Parathyroid adenoma (tissue), 2 donors: ENCODE results near the gene LRRFIP2.

Experiments
- H2AFZ ChIP-seq: fragments of 300-600 bp; sonication (generic); one replicate; pipeline ENCODE4 v1.7.0; 2017; ENCODE audit warnings: antibody characterized with exemption, mild to moderate bottlenecking
- H3K27ac ChIP-seq: fragments of 300-600 bp; sonication (generic); one replicate; pipeline ENCODE4 v1.7.0; 2017
- H3K27me3 ChIP-seq: fragments of 300-600 bp; sonication (generic); one replicate; pipeline ENCODE4 v1.7.0; 2017; ENCODE audit warnings: low read length; ENCODE audit not compliant: control insufficient read depth, insufficient read depth
- H3K36me3 ChIP-seq: fragments of 300-600 bp; sonication (generic); one replicate; pipeline ENCODE4 v1.7.0; 2017; ENCODE audit warnings: low read length; ENCODE audit not compliant: control insufficient read depth, insufficient read depth
- H3K4me1 ChIP-seq: fragments of 300-600 bp; sonication (generic); one replicate; pipeline ENCODE4 v1.7.0; 2017; ENCODE audit warnings: control low read depth
- H3K4me2 ChIP-seq: fragments of 300-600 bp; sonication (generic); one replicate; pipeline ENCODE4 v1.7.0; 2017; ENCODE audit warnings: low read length
- H3K4me3 ChIP-seq: fragments of 300-600 bp; sonication (generic); one replicate; pipeline ENCODE4 v1.7.0; 2017; ENCODE audit warnings: low read depth, low read length
- H3K79me2 ChIP-seq: fragments of 300-600 bp; sonication (generic); one replicate; pipeline ENCODE4 v1.7.0; 2017; ENCODE audit warnings: control low read depth
- H3K9ac ChIP-seq: fragments of 300-600 bp; sonication (generic); one replicate; pipeline ENCODE4 v1.7.0; 2017; ENCODE audit warnings: mild to moderate bottlenecking
- H3K9me3 ChIP-seq: fragments of 300-600 bp; sonication (generic); one replicate; pipeline ENCODE4 v1.7.0; 2017; ENCODE audit warnings: low read length; ENCODE audit not compliant: control insufficient read depth
- TF ChIP-seq, protein P1 (sequence below): fragments of 300-600 bp; sonication (generic); IDR thresholded peaks from one replicate; pipeline ENCODE4 v1.7.0; 2017; ENCODE audit warnings: antibody characterized with exemption, mild to moderate bottlenecking
- donor health status: primary hyperparathyroidism.

LRRFIP2 gene

DNA sequence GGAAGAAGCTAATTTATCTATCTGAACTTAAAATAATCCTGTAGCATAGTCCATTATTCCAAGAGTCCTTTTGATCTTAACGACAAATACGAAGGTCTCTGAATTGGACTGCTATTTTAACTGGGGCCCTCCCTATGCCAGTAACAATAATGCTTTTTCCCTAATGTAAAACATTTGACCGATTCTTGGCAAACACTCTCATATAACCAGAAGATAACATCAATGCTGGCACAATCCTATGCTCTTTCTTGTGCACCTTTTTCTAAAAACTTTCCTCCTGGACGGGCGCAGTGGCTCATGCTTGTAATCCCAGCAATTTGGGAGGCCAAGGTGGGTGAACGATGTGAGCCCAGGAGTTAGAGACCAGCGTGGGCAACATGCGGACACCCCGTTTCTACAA, 3.9 kb downstream of the LRRFIP2 start:
- Histone ChIP-seq H3K4me1 (peaks cover 25% of the 10 kb centered on the region), H3K9ac (no peak overlapping the region), H3K4me2 (no peak overlapping the region), H3K79me2 (peaks cover 44% of the 10 kb centered on the region), H3K4me3 (no peak overlapping the region), H3K27ac (no peak overlapping the region), H2AFZ (no peak overlapping the region), H3K9me3 (no peaks in the 10 kb centered on the region), H3K36me3 (no peaks in the 10 kb centered on the region), H3K27me3 (no peaks in the 10 kb centered on the region)
- TF ChIP-seq, protein P1, sequence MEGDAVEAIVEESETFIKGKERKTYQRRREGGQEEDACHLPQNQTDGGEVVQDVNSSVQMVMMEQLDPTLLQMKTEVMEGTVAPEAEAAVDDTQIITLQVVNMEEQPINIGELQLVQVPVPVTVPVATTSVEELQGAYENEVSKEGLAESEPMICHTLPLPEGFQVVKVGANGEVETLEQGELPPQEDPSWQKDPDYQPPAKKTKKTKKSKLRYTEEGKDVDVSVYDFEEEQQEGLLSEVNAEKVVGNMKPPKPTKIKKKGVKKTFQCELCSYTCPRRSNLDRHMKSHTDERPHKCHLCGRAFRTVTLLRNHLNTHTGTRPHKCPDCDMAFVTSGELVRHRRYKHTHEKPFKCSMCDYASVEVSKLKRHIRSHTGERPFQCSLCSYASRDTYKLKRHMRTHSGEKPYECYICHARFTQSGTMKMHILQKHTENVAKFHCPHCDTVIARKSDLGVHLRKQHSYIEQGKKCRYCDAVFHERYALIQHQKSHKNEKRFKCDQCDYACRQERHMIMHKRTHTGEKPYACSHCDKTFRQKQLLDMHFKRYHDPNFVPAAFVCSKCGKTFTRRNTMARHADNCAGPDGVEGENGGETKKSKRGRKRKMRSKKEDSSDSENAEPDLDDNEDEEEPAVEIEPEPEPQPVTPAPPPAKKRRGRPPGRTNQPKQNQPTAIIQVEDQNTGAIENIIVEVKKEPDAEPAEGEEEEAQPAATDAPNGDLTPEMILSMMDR: no peak

DNA sequence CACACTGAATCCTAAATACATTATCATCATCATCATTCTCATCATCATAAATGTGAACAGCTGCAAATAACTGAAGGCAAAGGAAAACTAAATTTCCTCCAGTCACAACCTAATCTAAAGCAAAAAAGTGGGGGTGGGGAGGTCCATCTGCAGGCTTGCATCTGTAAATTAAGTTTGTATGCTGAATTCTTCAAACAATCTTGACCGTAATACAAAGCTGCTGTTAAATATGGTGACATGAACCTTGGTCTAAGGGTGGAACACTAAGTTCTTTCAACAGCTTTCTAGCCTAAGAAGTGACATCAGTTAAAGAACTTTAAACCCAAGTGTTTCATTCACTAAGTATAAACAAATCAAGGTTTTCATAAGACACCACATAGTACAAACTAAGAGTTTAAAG, 4.3 kb downstream of the LRRFIP2 start:
- peaks cover 44% of the 10 kb centered on the region for H3K79me2 ChIP-seq
- H3K9me3 ChIP-seq: no peaks in the 10 kb centered on the region
- TF ChIP-seq, protein P1: no peak
- no peaks in the 10 kb centered on the region for H3K27me3 ChIP-seq
- H3K4me3 ChIP-seq: no peak overlapping the region
- H3K27ac ChIP-seq: no peak overlapping the region
- no peak overlapping the region for H3K4me2 ChIP-seq
- H2AFZ ChIP-seq: no peak overlapping the region
- peaks cover 24% of the 10 kb centered on the region for H3K4me1 ChIP-seq
- no peaks in the 10 kb centered on the region for H3K36me3 ChIP-seq
- no peak overlapping the region for H3K9ac ChIP-seq

DNA sequence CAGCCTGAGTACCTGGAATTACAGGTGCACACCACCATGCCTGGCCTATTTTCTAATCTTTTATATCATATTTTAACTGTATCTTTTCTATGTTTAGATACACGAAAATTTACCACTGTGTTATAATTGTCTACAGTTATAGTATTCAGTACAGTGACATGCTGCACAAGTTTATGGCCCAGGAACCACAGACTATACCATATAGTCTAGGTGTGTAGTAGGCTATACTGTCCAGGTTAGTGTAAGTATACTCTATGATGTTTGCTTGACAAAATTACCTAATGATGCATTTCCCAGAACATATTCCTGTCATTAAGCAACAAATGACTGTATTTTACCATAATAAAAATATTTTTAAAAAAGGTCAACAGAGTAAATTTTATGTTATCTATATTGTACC, 5.5 kb downstream of the LRRFIP2 start:
- no peak overlapping the region for H3K9ac ChIP-seq
- no peaks in the 10 kb centered on the region for H3K9me3 ChIP-seq
- no peaks in the 10 kb centered on the region for H3K36me3 ChIP-seq
- TF ChIP-seq, protein P1: no peak
- no peak overlapping the region for H2AFZ ChIP-seq
- no peak overlapping the region for H3K27ac ChIP-seq
- H3K4me3 ChIP-seq: no peak overlapping the region
- no peak overlapping the region for H3K4me2 ChIP-seq
- H3K79me2 ChIP-seq: peaks cover 46% of the 10 kb centered on the region
- peaks cover 23% of the 10 kb centered on the region for H3K4me1 ChIP-seq
- no peaks in the 10 kb centered on the region for H3K27me3 ChIP-seq

DNA sequence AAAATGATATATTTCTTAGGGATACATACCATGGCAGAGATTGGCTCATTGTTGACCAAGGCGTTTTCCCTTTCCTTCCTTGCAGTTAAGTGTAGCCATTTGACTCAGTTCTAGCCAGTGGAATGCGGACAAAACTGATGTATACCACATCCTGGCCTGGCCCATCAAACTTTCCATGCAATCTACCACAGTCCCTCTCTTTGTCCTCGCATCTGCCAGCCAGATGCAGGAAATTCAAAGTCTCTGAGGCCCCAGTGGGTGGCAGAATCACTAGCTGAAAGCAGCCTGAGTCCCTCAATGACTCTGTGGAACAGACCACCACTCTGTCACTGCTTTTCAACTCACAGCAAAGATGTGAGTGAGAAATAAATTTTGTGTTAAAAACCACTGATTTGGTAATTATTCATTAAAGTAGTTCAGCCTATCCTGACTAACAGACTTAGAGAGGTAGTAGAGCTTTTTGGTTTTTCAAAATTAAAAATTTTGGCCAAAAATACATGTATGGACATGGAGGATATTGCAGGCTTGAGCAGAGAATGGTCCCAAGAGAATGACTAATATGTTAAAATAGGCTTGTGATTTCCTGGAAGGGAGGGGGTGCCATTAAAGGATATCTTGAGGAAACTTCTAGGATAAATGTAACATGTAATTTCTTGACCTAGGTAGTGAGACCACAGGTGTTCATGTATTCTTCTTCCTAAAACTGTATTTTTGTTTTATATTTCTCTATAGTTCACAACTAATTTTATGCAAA, 10.9 kb downstream of the LRRFIP2 start:
- H2AFZ ChIP-seq: no peak overlapping the region
- H3K79me2 ChIP-seq: peaks cover 40% of the 10 kb centered on the region
- no peak overlapping the region for H3K4me3 ChIP-seq
- H3K4me2 ChIP-seq: no peak overlapping the region
- TF ChIP-seq, protein P1: no peak
- no peaks in the 10 kb centered on the region for H3K27me3 ChIP-seq
- no peak overlapping the region for H3K9ac ChIP-seq
- H3K9me3 ChIP-seq: no peaks in the 10 kb centered on the region
- peaks cover 5% of the 10 kb centered on the region for H3K4me1 ChIP-seq
- H3K36me3 ChIP-seq: no peaks in the 10 kb centered on the region
- no peak overlapping the region for H3K27ac ChIP-seq
